ENCODE measurements around the gene ZBTB16. TPM values are rescaled to one million over a fixed set of nuclear protein-coding genes. Genes with fewer than 3 reads are reported as not detected.

The ZBTB16 gene
- total and polyA plus RNA-seq, 2 of the 13 experiments (the other 11 are each of a cell fraction or from before 2014, with no cell fraction given) = not detected

GRCh38 chr11:114061048-114061680, 1.7 kb downstream of the ZBTB16 start:
- FAIRE-seq (no peak), ATAC-seq (peak; percentile 60), DNase-seq (ENCODE audit: low spot score) (no peak)
- BruUV-seq (replicated peaks) = no TSS peak
- Histone ChIP-seq H3K36me3 (replicated peaks in 1 of 2; ENCODE audit: control insufficient read depth in 1 of 2, insufficient read depth in 2 of 2, low read length in 2 of 2) (no peaks in the 10 kb centered on the region), H3K9me3 (ENCODE audit: low read length) (no peaks in the 10 kb centered on the region), H3K27me3 (ENCODE audit: control insufficient read depth in 1 of 2, insufficient read depth in 2 of 2, low read length in 2 of 2) (peaks cover 12 to 88% of the 10 kb centered on the region in 2 experiments), H3K9ac (ENCODE audit: insufficient read depth, low read depth, low read length) (no peak overlapping the region), H3K4me1 (ENCODE audit: insufficient read depth, low read length) (no peaks in the 10 kb centered on the region), H3K27ac (ENCODE audit: extremely low read length, insufficient read depth, low read length) (no peak overlapping the region), H3K4me3 (replicated peaks in 1 of 3; ENCODE audit: insufficient read depth in 1 of 3, low read depth in 2 of 3, low read length in 3 of 3) (peak overlapping the region; percentile 21 to 64 (median 39); a peak in 5 of 6 replicates), H4K20me1 (ENCODE audit: insufficient read depth, low read length) (0 out of 2 replicates have a peak, but pooled peaks cover 4% of the 10 kb centered on the region), H2AFZ (ENCODE audit: low read length) (no peak overlapping the region), H3K4me2 (ENCODE audit: low read depth, low read length) (peak overlapping the region; percentile 58), H3K79me2 (ENCODE audit: insufficient read depth, low read length) (no peaks in the 10 kb centered on the region)
- ChIA-PET POLR2A (no interaction called here), CTCF (ENCODE audit: low intra/inter-chr PET ratio, low total read pairs) (no interaction called here)
- intact Hi-C loops (cut with micrococcal nuclease; ENCODE audit: unreplicated experiment) = no loop called here
- in situ Hi-C loops (cut with HindIII; ENCODE audit: extremely low pct_ligation_motif_present, low pct_unique_long_range_greater_than_20kb) = no loop called here
- WGBS (ENCODE audit: low lambda C conversion rate) = 4% methylated on average over 5 of the region's 45 CpGs
- TF ChIP-seq KDM6A (CRISPR knock-in tag; IDR thresholded peaks at IDR 0.05; ENCODE audit: low read depth) (no peak), FLYWCH1 (CRISPR knock-in tag; IDR thresholded peaks at IDR 0.05) (no peak), SRSF4 (IDR thresholded peaks at IDR 0.05; ENCODE audit: low read depth, low read length, poor library complexity, severe bottlenecking) (no peak), ZNF687 (CRISPR knock-in tag; IDR thresholded peaks at IDR 0.05) (0 out of 2 replicates have a peak, but pooled peaks have one; percentile 14), ZNF800 (CRISPR knock-in tag; IDR thresholded peaks at IDR 0.05) (0 out of 2 replicates have a peak, but pooled peaks have one; percentile 2), STAT6 (CRISPR knock-in tag; IDR thresholded peaks at IDR 0.05; ENCODE audit: borderline replicate concordance) (no peak), UBTF (CRISPR knock-in tag; IDR thresholded peaks at IDR 0.05) (0 out of 2 replicates have a peak, but pooled peaks have one; percentile 6)

All from HepG2 (cell line).